Measurements from ENCODE around the gene PEPD.

- TF ChIP-seq CTCF (IDR thresholded peaks at IDR 0.05) (no peak), POLR2A (IDR thresholded peaks at IDR 0.05) (no peak)
These were observed 83.5 kb downstream of the PEPD start for GRCh38 chr19:33437821-33438671.
